ENCODE results near the gene PLEKHG4.

PLEKHG4 gene, protein sequence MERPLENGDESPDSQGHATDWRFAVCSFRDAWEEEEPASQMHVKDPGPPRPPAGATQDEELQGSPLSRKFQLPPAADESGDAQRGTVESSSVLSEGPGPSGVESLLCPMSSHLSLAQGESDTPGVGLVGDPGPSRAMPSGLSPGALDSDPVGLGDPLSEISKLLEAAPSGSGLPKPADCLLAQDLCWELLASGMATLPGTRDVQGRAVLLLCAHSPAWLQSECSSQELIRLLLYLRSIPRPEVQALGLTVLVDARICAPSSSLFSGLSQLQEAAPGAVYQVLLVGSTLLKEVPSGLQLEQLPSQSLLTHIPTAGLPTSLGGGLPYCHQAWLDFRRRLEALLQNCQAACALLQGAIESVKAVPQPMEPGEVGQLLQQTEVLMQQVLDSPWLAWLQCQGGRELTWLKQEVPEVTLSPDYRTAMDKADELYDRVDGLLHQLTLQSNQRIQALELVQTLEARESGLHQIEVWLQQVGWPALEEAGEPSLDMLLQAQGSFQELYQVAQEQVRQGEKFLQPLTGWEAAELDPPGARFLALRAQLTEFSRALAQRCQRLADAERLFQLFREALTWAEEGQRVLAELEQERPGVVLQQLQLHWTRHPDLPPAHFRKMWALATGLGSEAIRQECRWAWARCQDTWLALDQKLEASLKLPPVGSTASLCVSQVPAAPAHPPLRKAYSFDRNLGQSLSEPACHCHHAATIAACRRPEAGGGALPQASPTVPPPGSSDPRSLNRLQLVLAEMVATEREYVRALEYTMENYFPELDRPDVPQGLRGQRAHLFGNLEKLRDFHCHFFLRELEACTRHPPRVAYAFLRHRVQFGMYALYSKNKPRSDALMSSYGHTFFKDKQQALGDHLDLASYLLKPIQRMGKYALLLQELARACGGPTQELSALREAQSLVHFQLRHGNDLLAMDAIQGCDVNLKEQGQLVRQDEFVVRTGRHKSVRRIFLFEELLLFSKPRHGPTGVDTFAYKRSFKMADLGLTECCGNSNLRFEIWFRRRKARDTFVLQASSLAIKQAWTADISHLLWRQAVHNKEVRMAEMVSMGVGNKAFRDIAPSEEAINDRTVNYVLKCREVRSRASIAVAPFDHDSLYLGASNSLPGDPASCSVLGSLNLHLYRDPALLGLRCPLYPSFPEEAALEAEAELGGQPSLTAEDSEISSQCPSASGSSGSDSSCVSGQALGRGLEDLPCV

DNA sequence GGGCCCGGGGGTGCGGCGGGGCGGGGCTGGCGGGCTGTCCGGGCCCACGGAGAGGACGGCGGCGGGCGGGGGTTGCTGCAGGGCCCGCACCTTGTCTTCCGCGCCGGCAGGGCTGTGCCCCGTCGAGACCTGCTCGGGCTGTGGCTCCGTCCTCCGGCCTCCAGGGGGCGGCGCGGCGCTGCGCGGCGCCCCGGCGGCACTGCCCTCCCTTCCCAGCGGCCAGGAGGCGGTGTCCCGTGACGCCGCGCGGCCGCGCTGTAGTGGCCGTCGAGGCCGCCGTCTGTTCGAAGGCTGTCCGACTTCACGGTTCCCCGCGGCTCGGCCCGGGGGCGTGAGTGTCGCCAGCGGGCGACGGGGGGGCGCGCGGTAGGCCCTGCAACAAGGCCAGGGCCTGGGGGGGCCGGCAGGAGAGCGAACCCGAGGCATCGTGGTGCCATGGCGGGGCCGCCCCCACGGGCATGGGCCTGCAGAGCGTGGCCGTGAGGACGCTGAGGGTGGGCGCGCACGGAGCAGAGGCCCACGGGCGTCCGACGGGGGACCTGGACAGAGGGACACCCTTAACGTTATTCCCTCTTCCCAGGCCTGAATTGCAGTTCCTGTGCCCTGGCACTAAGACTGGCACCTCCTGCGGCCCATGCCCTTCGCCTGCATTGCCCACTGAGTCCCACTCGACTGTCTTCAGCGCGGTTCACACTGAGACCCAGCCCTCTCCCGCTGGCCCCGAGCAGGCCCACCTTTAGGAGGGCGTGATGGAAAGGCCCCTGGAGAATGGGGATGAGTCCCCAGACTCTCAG, at the start of gene PLEKHG4:
Gene PLEKHG4 (plus strand): TSS at position 237 of the 794 bp plus-strand sequence. CDS start 513 bp downstream, at position 750.
- DNase-seq (ENCODE audit: low read depth, low spot score): peak; percentile 89

DNA sequence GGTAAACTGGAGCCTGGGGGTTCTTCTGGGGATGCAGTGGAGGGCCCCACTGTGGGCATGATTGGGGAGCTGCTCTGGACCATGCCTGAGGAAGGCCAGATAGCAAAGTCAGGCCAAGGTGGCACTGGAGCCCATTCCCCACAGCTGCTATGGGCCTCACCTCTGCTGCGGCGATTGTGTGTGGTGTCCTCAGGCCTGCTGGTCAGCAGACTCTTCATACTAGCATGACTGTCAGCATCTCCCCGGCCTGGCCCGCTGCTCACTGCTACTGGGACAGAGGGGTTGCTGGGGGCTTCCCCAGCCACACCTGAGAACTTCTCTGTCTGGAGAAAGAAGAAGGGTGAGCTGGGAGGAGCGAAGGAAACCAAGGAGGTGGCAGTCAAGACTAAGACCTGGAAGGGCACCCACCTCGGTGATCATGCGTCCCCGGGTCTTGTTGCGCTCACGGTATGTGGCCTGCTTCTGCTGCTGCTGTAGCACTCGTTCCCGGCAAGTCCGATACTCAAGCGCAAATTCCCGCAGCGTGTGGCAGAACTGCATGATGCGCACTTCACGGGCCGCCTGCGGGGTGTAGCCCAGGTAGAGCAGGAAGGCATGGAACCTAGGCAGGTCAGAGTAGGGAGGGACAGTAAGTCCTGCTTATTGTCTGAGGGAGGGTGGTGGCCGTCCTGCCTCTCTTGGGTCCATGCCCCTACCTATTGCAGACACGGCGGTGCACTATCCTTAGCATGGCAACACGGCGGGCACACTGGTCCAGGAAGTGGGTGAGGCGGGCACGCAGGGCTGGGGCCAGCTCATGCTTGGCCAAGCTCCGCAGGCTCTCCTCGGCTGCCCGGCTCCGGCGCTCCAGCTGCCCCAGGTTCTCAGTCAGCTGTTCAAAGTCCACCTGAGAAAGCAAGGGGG, 49.2 kb upstream of the PLEKHG4 start:
- no peak for DNase-seq (ENCODE audit: low read depth, low spot score)

DNA sequence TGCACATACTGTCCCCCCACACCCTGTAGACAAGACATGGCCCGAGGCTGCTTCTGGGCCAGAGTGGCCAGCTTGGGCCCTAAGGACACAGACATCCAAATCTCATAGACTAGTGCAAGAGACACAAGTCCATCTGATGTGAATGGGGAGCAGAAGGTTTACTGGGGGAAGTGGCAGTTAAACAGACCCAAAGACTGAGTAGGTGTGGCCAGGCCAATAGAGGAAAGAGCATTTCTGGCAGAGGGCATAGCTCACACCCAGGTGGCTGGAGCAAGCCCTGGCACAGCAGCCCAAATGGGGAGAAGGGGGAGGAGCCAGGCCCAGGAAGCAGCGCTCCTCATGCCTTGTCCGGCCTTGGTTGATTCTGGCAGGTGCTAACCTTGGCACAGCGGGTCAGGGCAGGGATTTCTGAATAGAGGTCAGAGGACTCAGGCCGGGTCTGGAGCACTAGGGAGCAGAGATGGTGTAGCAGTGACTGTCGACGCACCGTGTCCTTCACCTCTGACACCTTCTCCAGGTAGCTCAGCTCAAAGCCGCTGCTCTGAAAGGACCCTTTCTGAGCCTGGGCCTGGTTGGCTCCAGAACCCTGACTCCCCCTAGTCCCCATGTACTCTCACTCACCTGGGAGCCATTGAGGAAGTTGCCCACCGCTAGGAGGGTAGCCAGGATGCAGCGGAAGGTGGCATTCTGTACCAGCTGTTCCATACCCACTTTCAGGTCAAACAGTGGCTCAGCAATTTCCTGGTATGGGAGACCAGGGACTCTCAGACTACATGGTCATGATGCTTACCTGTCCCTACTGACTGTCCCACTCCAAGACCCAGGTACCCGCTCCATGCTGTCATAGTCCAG, 48.3 kb upstream of the PLEKHG4 start:
- no peak for DNase-seq (ENCODE audit: low read depth, low spot score)

DNA sequence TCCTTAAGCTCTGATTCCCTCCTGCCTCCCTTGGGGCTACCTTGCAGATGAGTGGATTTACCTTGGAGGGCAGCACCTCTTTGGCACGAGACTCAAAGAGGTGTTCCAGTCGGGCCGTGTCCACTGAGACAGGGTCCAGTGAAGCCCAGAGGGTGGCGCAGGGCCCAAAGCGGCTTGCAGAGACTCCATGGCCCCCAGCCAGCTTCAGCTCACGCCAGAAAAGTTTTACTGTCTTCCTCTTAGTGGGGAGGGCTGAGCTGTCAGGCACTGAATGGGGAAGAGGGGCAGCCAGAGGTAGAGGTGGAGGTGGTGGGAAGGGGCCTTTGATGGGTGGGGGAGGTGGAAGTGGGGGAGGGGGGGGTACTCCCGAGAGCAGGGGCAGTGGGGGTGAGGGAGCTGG, 45.7 kb upstream of the PLEKHG4 start:
- no peak for DNase-seq (ENCODE audit: low read depth, low spot score)

DNA sequence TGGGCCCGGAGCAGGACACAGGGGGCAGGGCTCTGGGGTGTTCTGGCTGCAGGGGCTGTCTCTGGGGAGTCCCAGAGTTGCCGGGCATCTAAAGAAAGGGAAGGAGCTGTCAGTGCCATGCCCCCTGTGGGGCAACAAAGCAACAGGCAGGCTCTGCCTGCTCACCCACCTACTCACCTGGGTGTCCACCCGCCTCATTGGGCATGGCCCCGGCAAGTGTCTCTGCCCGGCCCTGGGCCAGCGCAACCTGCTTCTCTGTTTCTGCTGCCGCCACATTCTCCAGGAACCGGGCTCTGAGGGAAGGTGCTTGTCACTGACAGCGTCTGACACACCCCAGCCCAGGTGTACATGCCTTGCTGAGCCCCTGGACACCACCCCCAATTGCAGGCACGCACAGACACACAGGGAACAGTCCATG, 45.1 kb upstream of the PLEKHG4 start:
- DNase-seq (ENCODE audit: low read depth, low spot score): no peak

DNA sequence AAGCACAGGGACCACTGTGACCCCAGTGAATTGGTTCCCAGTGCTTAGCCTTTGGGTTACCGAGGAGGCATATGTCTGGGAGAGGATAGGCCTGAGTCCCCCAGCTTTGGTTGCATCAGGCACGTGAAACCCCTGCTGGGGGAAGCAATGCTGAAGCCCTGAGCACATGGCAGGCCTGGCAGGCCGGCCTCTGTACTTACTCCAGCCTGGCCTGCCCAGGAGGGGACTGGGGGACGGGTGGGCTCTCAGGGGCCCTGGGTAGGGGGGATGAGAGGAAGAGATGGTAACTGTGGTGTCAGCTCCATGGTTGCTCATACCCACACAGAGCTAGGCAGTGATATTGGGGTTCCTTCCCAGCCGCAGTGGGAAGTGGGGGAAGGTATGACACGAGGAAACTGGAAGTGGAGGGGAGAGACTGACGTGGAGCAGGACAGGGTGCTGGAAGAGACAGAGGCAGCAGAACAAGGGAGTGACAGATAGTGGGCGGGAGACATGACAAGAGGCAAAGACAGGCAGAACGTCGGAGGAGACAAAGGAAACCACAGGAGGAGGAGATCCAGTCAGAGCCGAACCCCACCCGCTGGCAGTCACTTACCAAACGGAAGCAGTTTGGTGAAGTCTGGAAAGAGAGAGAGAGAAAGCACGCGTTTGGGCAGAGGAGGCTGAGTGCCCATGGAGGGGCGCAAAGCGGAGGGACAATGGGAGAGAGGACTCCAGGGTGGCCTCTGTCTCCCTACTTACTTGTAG, 43.3 kb upstream of the PLEKHG4 start:
- DNase-seq (ENCODE audit: low read depth, low spot score): no peak

DNA sequence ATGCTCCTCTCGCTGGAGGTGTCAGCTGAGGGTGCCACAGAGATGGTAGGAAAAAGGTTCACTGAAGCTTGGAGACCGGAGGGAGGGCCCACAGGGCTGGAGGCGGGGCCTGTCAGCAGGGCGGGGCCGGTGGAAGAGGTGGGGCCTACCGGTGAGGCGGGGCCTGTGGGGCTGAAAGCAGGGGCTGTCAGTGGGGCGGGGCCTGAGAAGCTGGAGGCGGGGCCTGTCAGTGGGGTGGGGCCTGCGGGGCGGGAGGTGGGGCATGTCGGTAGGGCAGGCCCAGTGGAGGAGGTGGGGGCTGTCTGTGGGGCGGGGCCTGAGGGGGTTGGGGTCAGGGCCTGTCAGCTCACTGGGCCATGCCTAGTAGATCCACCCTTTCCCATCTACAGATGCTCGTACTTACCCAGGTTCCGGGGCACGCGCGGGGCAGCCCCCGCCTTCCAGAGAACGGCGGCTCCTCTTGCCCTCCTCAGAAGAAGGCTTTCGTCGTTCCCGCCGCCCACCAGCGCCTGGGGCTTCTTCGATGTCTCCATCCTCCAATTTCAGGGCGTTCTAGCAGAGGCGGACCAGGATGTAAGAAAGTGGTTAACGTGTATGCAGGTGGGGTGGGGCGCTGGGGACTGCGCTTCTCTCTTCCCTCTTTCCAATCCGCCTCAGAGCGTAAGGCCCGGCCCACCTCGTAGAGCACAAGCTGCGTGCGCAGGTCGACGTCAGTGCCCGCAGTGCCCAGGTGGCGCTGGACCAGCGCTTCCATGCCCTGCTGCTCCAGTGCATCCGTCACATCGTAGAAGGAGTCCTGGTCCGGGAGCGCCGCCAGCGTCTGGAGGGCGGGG, 42.6 kb upstream of the PLEKHG4 start:
- DNase-seq (ENCODE audit: low read depth, low spot score): peak; percentile 55

DNA sequence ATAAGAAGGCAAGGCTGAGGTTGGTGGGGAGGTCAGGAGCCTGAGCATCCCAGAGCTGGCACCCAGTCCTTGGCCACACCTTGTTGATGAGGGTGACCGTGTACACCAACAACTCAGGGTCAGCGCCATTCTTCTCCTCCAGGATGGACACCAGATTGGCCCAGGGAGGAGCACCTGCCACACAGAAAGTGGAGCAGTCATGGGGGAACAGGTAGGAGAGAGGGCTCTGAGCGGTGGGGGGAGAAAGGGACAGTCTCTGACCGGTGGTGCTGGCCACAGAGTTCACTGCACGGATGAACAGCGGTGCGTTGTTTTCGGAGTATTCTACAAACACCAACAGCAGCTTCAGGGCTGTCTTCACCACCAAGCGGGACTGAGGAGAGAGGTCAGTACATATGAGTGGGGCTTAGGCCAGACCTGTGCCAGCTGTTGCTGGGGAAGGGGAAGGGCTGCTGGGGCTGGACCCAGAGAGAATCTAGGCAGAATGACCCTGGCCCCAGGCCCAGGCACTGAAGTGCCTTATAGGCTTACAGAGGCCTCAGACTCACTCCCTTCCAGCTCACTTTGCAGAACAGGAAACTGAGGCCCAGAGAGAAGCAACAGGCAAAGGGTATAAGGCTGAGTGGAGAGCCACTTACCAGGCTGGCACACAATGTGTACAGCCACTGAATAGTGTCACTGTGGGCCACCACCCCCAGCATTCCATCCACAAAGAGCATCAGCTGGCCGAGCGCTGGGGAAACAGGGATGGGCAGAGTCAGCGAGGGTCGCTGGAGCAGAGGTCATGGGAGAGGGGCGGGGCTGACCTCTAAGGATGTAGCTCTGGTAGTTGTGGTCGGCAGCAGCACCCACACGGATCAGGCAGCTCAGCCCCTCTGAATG, 41.7 kb upstream of the PLEKHG4 start:
- DNase-seq (ENCODE audit: low read depth, low spot score): no peak

DNA sequence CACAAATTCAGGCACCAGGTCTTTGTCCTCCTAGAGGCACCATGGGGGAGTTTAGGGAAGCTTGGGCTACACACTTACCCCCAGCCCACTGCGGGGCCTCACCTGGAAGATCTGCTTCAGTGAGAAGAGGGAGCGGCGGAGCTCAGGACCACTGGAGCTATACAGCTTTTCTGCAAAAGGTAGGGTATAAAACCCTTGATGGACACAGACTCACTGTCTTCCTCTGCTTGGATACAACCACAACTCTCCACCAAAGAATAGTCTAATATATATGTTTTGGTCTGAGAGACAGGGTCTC, 41.1 kb upstream of the PLEKHG4 start:
- no peak for DNase-seq (ENCODE audit: low read depth, low spot score)

DNA sequence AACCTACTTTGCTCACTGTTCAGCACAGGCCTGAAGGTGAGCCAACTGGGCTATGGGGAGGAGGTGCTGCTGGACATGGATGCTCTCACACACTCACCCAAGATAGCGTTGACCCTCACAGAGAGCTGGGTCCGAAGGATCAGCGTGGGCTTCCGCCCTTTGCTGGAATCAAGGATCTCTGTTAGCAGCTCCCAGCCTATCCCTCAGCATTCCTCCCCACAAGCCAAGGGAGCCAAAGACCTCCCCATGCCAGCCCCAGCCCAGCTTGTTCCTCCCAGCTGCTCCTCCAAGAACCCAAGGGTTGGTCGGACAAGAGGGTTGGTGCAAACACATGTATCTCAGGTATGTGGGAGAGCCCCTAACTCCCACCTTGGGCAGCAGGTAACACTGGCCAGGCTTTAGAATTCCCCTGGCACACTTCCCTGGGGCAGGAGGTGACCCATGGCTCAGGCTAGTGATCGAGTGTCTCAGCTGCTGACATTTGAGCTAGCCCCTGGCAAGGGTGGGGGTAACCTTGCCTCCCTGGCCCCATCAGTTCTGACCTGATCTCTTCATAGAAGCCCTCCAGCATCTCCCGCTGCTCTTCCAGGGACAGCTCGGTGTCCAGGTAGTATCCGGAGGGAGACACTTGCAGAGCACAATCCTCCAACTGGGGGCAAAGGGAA, 40.4 kb upstream of the PLEKHG4 start:
- no peak for DNase-seq (ENCODE audit: low read depth, low spot score)

DNA sequence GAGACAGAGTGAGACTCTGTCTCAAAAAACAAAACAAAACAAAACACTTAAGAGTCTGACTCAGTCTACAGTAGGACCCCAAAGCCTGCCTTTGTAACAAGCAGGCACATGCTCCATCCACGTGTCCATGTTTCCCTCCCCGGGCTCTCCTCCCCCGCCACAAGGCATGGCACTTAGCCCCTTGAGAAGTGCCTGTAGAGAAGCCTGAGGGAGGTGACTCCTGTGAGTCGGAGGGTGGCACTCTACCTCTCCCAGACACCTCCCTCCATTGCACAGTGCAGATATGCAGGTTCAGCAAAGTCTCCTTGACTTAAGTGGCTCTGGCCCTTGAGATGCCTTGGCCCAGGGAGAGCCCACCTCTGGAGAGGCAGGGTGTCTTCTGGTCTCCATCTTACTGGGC, 38.8 kb upstream of the PLEKHG4 start:
- DNase-seq (ENCODE audit: low read depth, low spot score): peak; percentile 34

DNA sequence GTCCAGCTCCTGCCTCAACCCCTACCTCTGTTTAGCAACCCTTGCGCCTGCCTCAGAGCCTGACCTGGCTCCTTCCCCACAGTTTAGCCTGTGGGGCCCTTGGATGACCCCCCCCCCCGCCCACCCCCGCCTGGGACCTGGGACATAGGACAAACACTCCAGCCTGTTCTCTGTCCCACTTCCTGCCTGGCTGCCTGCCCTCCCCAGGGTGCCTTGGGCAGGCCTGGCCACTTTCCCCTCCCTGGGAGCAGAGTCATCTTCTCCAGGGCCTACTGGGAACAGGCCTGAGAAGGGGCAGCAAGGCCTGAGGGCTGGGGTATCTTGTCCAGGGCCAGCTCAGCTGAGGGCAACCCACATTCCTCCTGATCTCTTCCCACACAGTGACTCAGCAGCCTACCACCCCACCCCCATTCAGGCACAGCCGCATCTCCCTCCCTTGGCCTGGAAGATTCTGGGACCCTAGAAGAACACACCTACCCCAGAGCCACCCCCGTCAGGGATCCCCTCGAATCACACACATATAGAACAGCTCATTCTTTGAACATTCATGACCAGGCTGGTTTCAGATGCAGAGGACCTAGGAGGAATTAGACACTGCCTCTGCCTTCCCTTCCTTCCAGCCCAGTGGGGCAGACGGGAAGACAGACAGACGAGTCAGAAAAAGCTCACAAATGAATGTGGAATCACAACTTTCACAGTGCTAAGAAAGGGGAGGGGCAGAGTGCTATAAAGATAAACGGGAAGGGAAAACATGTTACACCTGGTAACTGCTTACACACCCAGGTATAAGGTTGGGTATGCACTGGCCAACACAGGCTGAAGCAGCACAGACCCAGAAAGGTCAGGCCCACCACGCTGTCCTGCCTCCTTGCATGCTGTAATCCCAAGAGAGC, 38.1 kb upstream of the PLEKHG4 start:
- DNase-seq (ENCODE audit: low read depth, low spot score): peak; percentile 77

DNA sequence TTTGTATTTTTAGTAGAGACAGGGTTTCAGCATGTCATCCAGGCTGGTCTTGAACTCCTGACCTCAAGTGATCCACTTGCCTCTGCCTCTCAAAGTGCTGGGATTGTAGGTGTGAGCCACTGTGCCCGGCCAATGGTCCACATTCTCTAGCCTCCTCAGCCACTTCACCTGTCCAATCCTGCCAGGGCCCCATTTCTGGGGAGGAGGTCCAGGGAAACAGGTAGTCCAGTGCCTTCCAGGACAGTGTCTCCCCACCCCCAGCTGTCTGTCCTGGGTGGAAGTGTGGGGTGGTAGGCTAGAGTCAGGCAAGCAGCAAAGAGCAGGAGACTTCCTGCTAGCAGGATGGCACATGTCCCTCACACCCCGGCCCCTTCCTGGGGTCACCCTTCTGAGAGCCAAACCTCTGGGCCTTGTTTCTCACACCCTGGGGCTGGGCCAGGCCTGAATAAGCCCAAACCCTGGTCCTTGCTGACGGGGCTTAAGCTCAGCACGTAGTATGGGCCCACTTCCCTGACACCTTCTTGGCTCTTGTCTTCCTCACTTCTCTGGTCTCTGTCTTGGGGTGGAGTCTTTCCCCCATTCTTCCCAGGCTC, 37.1 kb upstream of the PLEKHG4 start:
- DNase-seq (ENCODE audit: low read depth, low spot score): no peak

DNA sequence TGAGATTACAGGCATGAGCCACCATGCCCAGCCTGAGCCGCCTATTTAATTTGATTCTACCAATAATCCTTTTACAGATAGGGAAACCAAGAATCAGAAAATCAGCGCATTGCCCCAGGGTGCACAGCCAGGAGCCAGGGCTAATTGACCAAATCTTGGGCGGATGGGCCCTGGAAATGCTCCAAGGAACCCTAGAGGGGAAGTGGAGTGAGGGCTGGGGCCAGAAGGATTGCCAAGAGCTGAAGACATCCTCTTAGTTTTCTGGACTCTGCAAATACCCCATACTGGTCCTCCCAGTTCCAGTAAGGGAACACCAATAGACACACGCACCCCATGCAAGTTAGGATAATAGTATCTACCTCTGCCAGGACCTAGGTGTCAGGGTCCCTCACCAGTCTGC, 35.9 kb upstream of the PLEKHG4 start:
- DNase-seq (ENCODE audit: low read depth, low spot score): no peak
